HG03460 (cell line): ENCODE measurements around the gene MIXL1.
"Not testable (repeated sequence)": the region's sequence is repeated elsewhere in the genome, so short reads cannot be mapped to it uniquely, and the experiment has no call there.

Source experiments
- ATAC-seq: cut with Tn5 transposase; IDR thresholded peaks from one replicate; pipeline ENCODE4 v1.9.1; 2021; ENCODE audit not compliant: unreplicated experiment

The MIXL1 gene

DNA sequence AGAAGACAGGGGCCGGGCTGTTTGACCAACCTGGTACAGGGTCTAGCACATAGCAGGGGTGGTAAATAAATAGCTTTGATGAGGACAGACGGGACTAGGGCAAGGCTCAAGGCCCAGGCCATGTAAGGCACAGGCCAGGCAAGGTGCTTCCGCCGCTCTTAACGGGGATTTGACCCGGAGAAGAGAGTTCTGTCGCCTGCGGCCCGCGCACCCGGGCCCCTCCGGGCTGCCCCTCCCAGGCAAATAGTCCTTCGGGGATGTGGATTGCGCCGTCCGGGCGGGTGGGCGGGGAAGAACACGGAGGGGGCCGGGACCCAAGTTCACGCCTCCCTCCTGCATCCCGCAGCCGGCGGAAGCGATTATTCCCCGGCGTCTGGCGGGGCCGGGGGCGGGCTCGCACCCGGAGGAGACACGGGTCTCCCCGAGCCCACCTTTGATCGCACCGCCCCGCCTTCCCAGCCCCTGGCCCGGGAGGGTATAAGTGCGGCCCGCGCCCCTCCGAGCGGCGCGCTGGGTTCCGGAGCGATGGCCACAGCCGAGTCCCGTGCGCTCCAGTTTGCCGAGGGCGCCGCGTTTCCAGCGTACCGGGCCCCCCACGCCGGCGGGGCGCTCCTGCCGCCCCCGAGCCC lies at the start of gene MIXL1:
MIXL1 (plus strand) TSS at position 508 of the 629 bp plus-strand sequence; CDS start at position 526, 18 bp downstream.
- peak; percentile 34 for ATAC-seq

GRCh38 chr1:226176870-226177269 lies 46.6 kb upstream of the MIXL1 start:
- no peak for ATAC-seq

DNA sequence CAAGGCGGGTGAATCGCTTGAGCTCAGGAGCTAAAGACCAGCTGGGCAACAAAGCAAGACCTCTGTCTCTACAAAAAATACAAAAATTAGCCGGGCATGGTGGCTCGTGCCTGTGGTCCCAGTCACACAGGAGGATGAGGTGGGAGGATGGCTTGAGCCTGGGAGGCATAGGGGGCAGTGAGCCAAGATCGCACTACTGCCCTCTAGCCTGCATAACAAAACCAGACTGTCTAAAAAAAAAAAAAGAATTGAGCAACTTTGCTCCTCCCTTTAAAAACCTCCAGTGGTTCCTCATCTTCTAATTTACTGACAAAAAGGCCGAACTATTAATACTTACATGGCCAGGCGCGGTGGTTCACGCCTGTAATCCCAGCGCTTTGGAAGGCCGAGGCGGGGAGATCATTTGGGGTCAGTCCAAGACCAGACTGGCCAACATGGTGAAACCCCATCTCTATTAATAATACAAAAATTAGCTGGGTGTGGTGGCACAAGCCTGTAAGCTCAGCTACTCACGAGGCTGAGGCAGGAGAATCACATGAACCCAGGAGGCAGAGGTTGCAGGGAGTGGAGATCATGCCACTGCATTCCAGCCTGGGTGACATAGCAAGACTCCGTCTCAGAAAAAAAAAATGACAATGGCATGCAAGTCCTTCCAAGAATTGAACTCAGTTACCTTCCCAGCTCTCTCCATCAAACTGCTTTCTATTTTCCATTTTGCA lies 41.3 kb upstream of the MIXL1 start:
- no peak for ATAC-seq

GRCh38 chr1:226185141-226186036 lies 38.1 kb upstream of the MIXL1 start:
- ATAC-seq: no peak

GRCh38 chr1:226186124-226187018 lies 37.1 kb upstream of the MIXL1 start, which contains the start of gene ACBD3:
Gene ACBD3, minus strand, starts transcription at chr1:226186741. Its CDS starts 66 bp downstream, at chr1:226186675.
- peak; percentile 94 for ATAC-seq

DNA sequence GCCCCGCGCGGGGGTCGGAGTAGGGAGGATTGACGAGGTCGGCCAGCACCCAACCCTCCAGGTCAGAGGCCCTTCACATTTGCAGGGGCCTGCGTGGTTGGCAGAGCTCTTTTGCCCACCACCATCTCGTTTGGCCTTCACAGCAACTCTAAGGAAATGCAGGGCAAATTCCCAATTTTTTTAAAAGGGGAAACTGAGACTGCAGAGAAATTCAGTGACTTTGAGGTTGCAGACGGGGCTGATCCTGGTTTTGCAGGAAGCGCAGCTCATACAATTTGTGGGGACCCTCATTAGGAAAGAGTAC lies 36.5 kb upstream of the MIXL1 start:
- no peak for ATAC-seq

DNA sequence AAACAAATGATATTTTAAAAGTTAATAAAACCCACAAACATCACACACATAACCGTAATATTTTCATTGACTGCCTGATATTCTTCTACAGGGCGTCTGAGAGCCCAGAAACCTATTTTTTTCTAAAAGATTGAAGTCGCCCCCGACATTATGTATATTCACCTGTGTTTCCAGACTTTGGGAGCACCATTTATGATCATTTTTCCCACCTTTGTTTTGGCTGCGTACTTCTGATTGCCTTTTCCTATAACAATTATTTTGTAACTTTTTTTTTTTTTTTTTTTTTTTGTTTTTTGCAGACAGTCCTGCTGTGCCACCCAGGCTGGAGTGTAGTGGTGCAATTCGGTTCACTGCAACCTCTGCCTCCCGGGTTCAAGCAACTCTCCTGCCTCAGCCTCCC lies 36.1 kb upstream of the MIXL1 start:
- no peak for ATAC-seq

- ATAC-seq: no peak
Observed at GRCh38 chr1:226195144-226195543, 28.3 kb upstream of the MIXL1 start.

DNA sequence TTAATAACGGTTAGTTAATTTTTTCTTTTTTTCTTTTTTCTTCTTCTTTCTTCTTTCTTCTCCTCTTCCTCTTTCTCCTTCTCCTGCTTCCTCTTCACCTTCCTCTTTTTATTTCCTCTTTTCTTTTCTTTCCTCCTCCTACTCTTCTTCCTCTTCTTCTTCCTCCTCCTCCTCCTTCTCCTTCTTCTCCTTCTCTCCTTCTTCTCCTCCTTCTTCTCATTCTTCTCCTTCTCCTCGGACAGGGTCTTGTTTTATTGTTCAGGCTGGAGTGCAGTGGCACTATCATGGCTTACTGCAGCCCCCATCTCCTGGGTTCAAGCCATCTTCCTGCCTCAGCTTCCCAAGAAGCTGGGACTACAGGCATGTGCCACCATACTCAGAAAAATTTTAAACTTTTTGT lies 23.5 kb upstream of the MIXL1 start:
- no peak for ATAC-seq

GRCh38 chr1:226201029-226201593 lies 22.4 kb upstream of the MIXL1 start:
- no peak for ATAC-seq

DNA sequence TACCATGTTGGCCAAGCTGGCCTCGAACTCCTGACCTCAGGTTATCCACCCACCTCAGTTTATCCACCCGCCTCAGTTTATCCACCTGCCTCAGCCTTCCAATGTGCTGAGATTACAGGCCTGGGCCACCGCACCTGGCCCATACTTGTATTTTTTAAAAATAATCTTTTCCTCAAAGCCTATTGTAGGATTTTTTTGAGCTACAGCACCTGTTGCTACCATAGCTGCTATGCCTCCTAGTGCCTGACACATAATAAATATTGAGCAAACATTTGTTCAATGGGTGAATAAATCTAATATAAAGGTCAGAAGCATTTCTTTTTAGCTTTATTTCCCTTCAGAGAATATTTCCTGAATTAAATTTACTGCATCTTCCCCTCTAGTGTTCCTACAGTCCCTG lies 21.2 kb upstream of the MIXL1 start:
- ATAC-seq: no peak

- not testable (repeated sequence) for ATAC-seq
Observed at GRCh38 chr1:226202666-226203065, 20.8 kb upstream of the MIXL1 start.

DNA sequence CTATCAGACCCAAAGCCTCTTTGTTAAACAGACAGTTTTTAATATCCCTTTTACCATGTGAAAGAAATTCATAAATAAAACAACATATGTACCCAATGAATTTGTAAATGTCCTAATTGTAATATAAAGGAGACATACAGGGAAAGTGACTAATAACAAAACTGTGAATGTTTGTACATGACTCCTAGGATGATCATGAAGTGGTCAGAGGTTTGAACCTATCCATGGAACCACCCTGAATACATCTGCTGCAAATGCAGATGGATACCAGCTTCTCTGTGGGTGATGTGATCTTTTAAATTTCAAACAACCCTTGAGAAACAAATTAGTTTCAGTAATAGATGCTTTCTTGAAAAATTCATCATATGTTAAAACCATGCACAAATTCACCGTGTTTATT lies 20.2 kb upstream of the MIXL1 start:
- ATAC-seq: no peak

DNA sequence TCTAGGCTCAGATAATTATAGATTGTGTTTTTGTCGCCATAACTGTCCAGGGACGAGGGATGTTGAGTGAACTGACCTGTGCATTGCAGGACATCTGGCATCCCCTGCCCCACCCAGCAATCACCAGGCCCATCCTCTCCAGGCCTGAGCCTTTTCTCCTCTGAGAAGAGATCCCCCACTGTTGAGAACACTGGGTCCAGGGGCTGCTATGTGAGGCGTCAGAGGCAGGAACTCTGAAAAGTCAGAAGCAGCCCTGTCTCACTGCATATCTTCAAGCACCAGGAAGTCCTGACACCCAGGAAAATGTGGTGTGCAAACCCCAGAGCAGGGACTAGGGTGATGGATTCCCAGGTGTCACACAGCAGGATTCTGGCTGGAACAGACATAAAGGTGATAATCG lies 19.8 kb upstream of the MIXL1 start:
- ATAC-seq: no peak

- ATAC-seq: no peak
Observed at GRCh38 chr1:226204198-226204597, 19.3 kb upstream of the MIXL1 start.

GRCh38 chr1:226207048-226207447 lies 16.4 kb upstream of the MIXL1 start:
- ATAC-seq: no peak

GRCh38 chr1:226209307-226210059 lies 14.0 kb upstream of the MIXL1 start:
- ATAC-seq: no peak

- no peak for ATAC-seq
Observed at GRCh38 chr1:226210571-226211176, 12.8 kb upstream of the MIXL1 start.

- ATAC-seq: no peak
Observed at GRCh38 chr1:226211181-226211821, 12.2 kb upstream of the MIXL1 start.
